Naive thymus-derived CD4-positive, alpha-beta T cell (primary cell): ENCODE data around the gene CAMK4. TPM values are rescaled to one million over a fixed set of nuclear protein-coding genes. Genes with fewer than 3 reads are reported as not detected.
"Not testable (repeated sequence)": the region's sequence is repeated elsewhere in the genome, so short reads cannot be mapped to it uniquely, and the experiment has no call there.

Experiments used
- ATAC-seq: fragments of 150-1000 bp; cut with Tn5 transposase; 2 replicates; pipeline ENCODE4 v1.10.0; 2021; ENCODE audit warnings: mild to moderate bottlenecking, moderate library complexity
- CTCF ChIA-PET: fragments of 350-600 bp; sonication (Branson Sonifier 250); formaldehyde crosslinking; loops from one replicate; lab custom pipeline; 2021; ENCODE audit warnings: antibody characterized with exemption; lab: Charles Lee
- POLR2A ChIA-PET: fragments of 350-600 bp; sonication (Branson Sonifier 250); formaldehyde crosslinking; loops from one replicate; lab custom pipeline; 2021; ENCODE audit warnings: antibody characterized with exemption, inconsistent platforms; lab: Charles Lee
- DNase-seq, 9 donors: peaks; one replicate each; pipeline versions ENCODE4 v3.0.0 to v3.0.0-alpha.2; 2020 to 2022; ENCODE audit warnings: mixed read lengths in 1 of 9
- H3K27ac ChIP-seq: one replicate; pipeline ENCODE4 v1.7.0; 2013; ENCODE audit warnings: mild to moderate bottlenecking, low read depth, low read length, moderate library complexity
- H3K27me3 ChIP-seq, 2 donors: one replicate each; pipeline ENCODE4 v1.7.0; 2013; ENCODE audit warnings: low read length in 2 of 2, mild to moderate bottlenecking in 2 of 2, moderate library complexity in 2 of 2; ENCODE audit not compliant: control insufficient read depth in 2 of 2, insufficient read depth in 2 of 2
- H3K36me3 ChIP-seq, 3 experiments: 1 replicate in 2 of 3; 2 replicates in 1 of 3; pipeline ENCODE4 v1.7.0; 2013; ENCODE audit warnings: low read length in 3 of 3, mild to moderate bottlenecking in 3 of 3, moderate library complexity in 1 of 3; ENCODE audit not compliant: insufficient read depth in 3 of 3, control insufficient read depth in 2 of 3
- H3K4me1 ChIP-seq, 2 donors: one replicate each; pipeline ENCODE4 v1.7.0; 2013; ENCODE audit warnings: low read length in 2 of 2, mild to moderate bottlenecking in 2 of 2, moderate library complexity in 1 of 2; ENCODE audit not compliant: control insufficient read depth in 2 of 2, insufficient read depth in 2 of 2
- H3K4me3 ChIP-seq: 2 replicates; pipeline ENCODE4 v1.7.0; 2013; ENCODE audit warnings: mild to moderate bottlenecking, low read length
- H3K9me3 ChIP-seq, 3 experiments: 1 replicate in 2 of 3; 2 replicates in 1 of 3; pipeline ENCODE4 v1.7.0; 2013; ENCODE audit warnings: low read length in 3 of 3; ENCODE audit not compliant: control insufficient read depth in 2 of 3
- H3K27ac Mint-ChIP-seq, 9 donors: one replicate each; pipeline ENCODE4 v1.8.0; 2020 to 2022; ENCODE audit warnings: mixed read lengths in 9 of 9, mild to moderate bottlenecking in 8 of 9, moderate library complexity in 5 of 9, inconsistent platforms in 2 of 9
- H3K27me3 Mint-ChIP-seq, 5 donors: one replicate each; pipeline ENCODE4 v1.8.0; 2021 to 2022; ENCODE audit warnings: mixed read lengths in 5 of 5, mild to moderate bottlenecking in 1 of 5
- H3K36me3 Mint-ChIP-seq, 5 donors: one replicate each; pipeline ENCODE4 v1.8.0; 2020 to 2022; ENCODE audit warnings: mixed read lengths in 5 of 5, mild to moderate bottlenecking in 3 of 5, inconsistent platforms in 1 of 5
- H3K4me1 Mint-ChIP-seq, 7 donors: one replicate each; pipeline ENCODE4 v1.8.0; 2020 to 2022; ENCODE audit warnings: mixed read lengths in 7 of 7, mild to moderate bottlenecking in 3 of 7, inconsistent platforms in 1 of 7
- H3K4me3 Mint-ChIP-seq, 10 donors: one replicate each; pipeline ENCODE4 v1.8.0; 2020 to 2022; ENCODE audit warnings: mild to moderate bottlenecking in 10 of 10, mixed read lengths in 10 of 10, moderate library complexity in 6 of 10, inconsistent platforms in 2 of 10
- H3K9me3 Mint-ChIP-seq, 11 donors: one replicate each; pipeline ENCODE4 v1.8.0; 2020 to 2022; ENCODE audit warnings: mixed read lengths in 11 of 11, mild to moderate bottlenecking in 4 of 11, inconsistent platforms in 1 of 11, moderate library complexity in 1 of 11
- intact Hi-C, 2 donors: fragments of 100-400 bp; cut with micrococcal nuclease; formaldehyde crosslinking; loops; one replicate each; pipeline ENCODE4 v1.15.1; 2023
- polyA plus RNA-seq, 2 donors: library from polyadenylated mRNA; unstranded; fragments of 300-500 nt; fragmentation: Illumina TruSeq; gene quantifications; one replicate each; pipeline ENCODE4 v1.2.3, GENCODE V29; 2021
- total RNA-seq, 6 experiments: library from RNA in 5 of 6; stranded (reverse) in 5 of 6; gene quantifications; 1 replicate in 5 of 6; 2 replicates in 1 of 6; pipeline ENCODE4 v1.2.3 and lab custom pipeline; 2021 to 2026

CAMK4 gene
- total and polyA plus RNA-seq, 7 experiments from 2014 or later = 118 to 366 (median 200) TPM

DNA sequence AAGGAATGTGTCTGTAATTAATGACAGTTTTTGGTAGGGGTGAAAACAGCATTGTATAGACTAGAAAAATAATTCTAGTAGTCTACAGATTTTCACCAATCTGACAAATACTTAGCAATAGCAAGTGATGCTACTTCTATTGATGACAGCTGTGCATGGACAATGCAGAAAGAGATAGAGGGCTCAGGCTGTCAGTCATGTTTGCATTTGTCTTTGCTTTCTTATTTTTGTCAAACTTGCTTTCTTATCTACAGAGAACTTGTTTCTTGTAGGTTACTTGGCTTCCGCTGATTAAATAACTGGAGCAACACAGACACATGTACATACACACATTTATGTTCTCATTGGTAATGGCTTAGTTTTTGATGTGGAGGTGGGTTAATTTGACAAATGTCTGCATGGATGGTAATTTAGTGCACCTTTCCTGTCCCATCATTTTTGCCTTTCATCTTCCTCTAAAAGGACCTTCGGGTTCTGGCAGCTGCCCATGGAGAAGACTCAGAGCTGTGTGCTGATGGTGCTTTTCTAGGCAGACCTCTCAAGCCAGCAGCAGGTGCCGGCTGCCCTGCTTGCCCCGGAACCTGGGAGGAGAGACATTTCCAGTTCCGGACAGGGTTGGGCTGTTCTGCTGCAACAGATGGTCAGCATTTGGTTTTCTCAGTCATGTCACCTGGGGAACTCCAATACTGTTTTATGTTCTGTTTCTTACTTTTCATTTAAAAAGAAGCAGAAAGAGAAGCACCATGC, 28.8 kb downstream of the CAMK4 start:
- Mint-ChIP-seq H3K27me3 (no peaks in the 10 kb centered on the region), H3K9me3 (peaks cover 0 to 11% (median 1%) of the 10 kb centered on the region in 11 donors), H3K27ac (peak overlapping the region; percentile 56 to 94 (median 87)), H3K4me3 (peak overlapping the region; percentile 64 to 91 (median 72)), H3K4me1 (peaks cover 12 to 84% (median 59%) of the 10 kb centered on the region in 7 donors), H3K36me3 (peaks cover 0 to 46% (median 14%) of the 10 kb centered on the region in 5 donors)
- no peaks in the 10 kb centered on the region for H3K27me3 ChIP-seq
- H3K4me1 ChIP-seq = peaks cover 43 to 72% of the 10 kb centered on the region in 2 donors
- CTCF ChIA-PET = interaction anchor here (0.8 to 2.4 kb wide), 6 partner anchors 12 to 36 kb away, joined by 3 to 8 read pairs (median 4); no protein-coding TSS in a partner anchor
- H3K36me3 ChIP-seq = no peaks in the 10 kb centered on the region
- DNase-seq (peak in 3 of 9 donors; percentile 26 to 47 (median 42)), ATAC-seq (peak; percentile 10)
- H3K4me3 ChIP-seq = no peak overlapping the region
- intact Hi-C loops = loop anchor here in 1 of 2 donors (1.0 kb wide), 2 partner anchors 20 to 29 kb away; partner anchors contain the start of gene CAMK4
- H3K27ac ChIP-seq = peak overlapping the region; percentile 76
- no peaks in the 10 kb centered on the region for H3K9me3 ChIP-seq
- POLR2A ChIA-PET = interaction anchor here (0.7 to 3.8 kb wide), 6 partner anchors 9 to 78 kb away, joined by 3 to 23 read pairs (median 8); partner anchors contain the start of gene CAMK4

DNA sequence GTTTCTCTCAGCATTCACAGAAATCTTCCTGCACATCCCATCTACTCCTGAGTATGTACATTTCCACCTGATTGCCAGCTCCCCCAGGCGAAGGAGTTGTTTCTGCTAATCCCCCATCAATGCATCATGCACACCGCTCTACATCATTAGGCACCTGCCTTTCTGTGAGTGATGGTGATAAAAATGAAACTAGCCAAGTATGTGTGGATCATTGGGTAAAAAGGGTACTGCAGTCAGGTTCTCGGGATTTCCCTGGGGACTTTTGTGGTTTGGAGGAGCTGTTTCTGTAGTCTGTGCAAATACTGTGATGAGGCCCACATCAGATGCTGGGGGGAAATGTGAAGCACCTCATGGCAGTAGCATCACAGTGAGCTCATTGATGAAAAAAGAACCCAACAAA, 30.4 kb downstream of the CAMK4 start:
- Mint-ChIP-seq H3K4me1 (peaks cover 0 to 78% (median 48%) of the 10 kb centered on the region in 7 donors), H3K27ac (peak overlapping the region; percentile 65 to 95 (median 85)), H3K9me3 (peaks cover 0 to 13% (median 1%) of the 10 kb centered on the region in 11 donors), H3K4me3 (peak overlapping the region; percentile 46 to 80 (median 70)), H3K27me3 (no peaks in the 10 kb centered on the region), H3K36me3 (peaks cover 0 to 53% (median 23%) of the 10 kb centered on the region in 5 donors)
- Histone ChIP-seq H3K4me1 (peaks cover 36 to 73% of the 10 kb centered on the region in 2 donors), H3K36me3 (no peaks in the 10 kb centered on the region), H3K9me3 (no peaks in the 10 kb centered on the region), H3K4me3 (no peak overlapping the region), H3K27me3 (no peaks in the 10 kb centered on the region), H3K27ac (peak overlapping the region; percentile 76)
- peak; percentile 93 for ATAC-seq
- DNase-seq = peak in 6 of 9 donors; percentile 36 to 90 (median 52)
- ChIA-PET POLR2A (interaction anchor here (0.6 to 3.8 kb wide), 4 partner anchors 17 to 31 kb away, joined by 3 to 23 read pairs (median 14); partner anchors contain the start of gene CAMK4), CTCF (interaction anchor here (0.5 to 2.4 kb wide), 5 partner anchors 14 to 1530 kb away, joined by 3 to 9 read pairs (median 6); partner anchors contain the start of gene CAMK4)
- intact Hi-C loops = loop anchor here (1.0 kb wide), 6 partner anchors 8 to 30 kb away; partner anchors contain the start of gene CAMK4 (in 1 of the 2)

DNA sequence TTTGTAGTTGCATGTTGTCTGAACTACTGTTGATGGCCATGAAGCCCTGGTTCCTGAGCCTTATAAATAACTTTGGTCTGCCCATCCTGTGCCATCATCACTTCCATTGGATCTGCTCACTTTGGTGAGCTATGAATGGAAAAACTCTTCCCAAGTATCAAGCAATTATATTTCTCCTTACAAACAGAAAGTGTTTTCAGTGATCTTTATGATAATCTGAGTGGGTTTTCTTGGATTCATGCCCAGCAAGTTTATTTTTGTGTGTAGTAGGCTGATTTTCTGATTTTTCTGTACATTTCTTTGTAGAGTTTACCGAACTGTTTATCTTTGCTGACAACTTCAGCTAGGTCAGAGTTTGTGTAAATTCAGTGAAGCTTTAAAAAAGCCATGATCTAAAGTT, 31.0 kb downstream of the CAMK4 start:
- H3K36me3 ChIP-seq = no peaks in the 10 kb centered on the region
- intact Hi-C loops = no loop called here
- POLR2A ChIA-PET = interaction anchor here (0.6 to 3.8 kb wide), 5 partner anchors 9 to 32 kb away, joined by 3 to 23 read pairs (median 8); partner anchors contain the start of gene CAMK4
- H3K4me3 ChIP-seq = no peak overlapping the region
- peaks cover 31 to 71% of the 10 kb centered on the region in 2 donors for H3K4me1 ChIP-seq
- no peaks in the 10 kb centered on the region for H3K9me3 ChIP-seq
- no peaks in the 10 kb centered on the region for H3K27me3 Mint-ChIP-seq
- ATAC-seq = no peak
- peaks cover 0 to 73% (median 45%) of the 10 kb centered on the region in 7 donors for H3K4me1 Mint-ChIP-seq
- peaks cover 0 to 53% (median 23%) of the 10 kb centered on the region in 5 donors for H3K36me3 Mint-ChIP-seq
- H3K4me3 Mint-ChIP-seq = peak overlapping the region; percentile 13 to 76 (median 66)
- DNase-seq = no peak
- peak overlapping the region; percentile 76 for H3K27ac ChIP-seq
- peak overlapping the region; percentile 65 to 95 (median 85) for H3K27ac Mint-ChIP-seq
- H3K27me3 ChIP-seq = no peaks in the 10 kb centered on the region
- H3K9me3 Mint-ChIP-seq = peaks cover 0 to 13% (median 1%) of the 10 kb centered on the region in 11 donors
- CTCF ChIA-PET = interaction anchor here (0.7 to 2.4 kb wide), 5 partner anchors 15 to 133 kb away, joined by 3 to 9 read pairs (median 6); partner anchors contain the start of gene CAMK4

DNA sequence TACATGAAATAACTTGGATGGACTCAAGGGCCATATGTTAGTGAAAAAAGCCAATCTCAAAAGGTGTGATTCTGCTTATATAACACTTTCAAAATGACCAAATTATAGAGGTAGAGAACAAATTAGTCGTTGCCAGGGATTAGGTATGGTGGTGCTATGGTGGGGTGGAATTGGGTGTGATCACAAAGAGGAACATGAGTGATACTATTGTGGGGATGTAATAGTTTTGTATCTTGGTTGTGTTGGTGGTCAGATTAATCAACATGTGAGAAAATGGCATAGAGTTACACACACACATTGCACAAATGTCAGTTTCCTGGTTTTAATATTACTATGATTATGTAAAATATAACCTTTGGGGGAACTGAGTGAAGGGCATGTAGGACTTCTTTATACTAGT, 31.9 kb downstream of the CAMK4 start:
- CTCF ChIA-PET = interaction anchor here (1.8 kb wide), 1 partner anchor 23 kb away, joined by 9 read pairs; no protein-coding TSS in a partner anchor
- no peaks in the 10 kb centered on the region for H3K36me3 ChIP-seq
- peaks cover 0 to 46% (median 23%) of the 10 kb centered on the region in 5 donors for H3K36me3 Mint-ChIP-seq
- H3K4me3 Mint-ChIP-seq = peak overlapping the region in 8 of 10 donors; percentile 19 to 73 (median 61)
- H3K27me3 Mint-ChIP-seq = no peaks in the 10 kb centered on the region
- H3K9me3 Mint-ChIP-seq = peaks cover 0 to 13% (median 1%) of the 10 kb centered on the region in 11 donors
- intact Hi-C loops = no loop called here
- H3K9me3 ChIP-seq = no peaks in the 10 kb centered on the region
- peaks cover 0 to 64% (median 36%) of the 10 kb centered on the region in 7 donors for H3K4me1 Mint-ChIP-seq
- H3K4me1 ChIP-seq = peaks cover 28 to 71% of the 10 kb centered on the region in 2 donors
- peak overlapping the region; percentile 76 for H3K27ac ChIP-seq
- no peak for ATAC-seq
- peak overlapping the region; percentile 11 to 86 (median 76) for H3K27ac Mint-ChIP-seq
- no peak overlapping the region for H3K4me3 ChIP-seq
- no peak for DNase-seq
- POLR2A ChIA-PET = interaction anchor here (0.8 to 1.9 kb wide), 3 partner anchors 10 to 33 kb away, joined by 3 to 8 read pairs (median 4); partner anchors contain the start of gene CAMK4
- no peaks in the 10 kb centered on the region for H3K27me3 ChIP-seq

DNA sequence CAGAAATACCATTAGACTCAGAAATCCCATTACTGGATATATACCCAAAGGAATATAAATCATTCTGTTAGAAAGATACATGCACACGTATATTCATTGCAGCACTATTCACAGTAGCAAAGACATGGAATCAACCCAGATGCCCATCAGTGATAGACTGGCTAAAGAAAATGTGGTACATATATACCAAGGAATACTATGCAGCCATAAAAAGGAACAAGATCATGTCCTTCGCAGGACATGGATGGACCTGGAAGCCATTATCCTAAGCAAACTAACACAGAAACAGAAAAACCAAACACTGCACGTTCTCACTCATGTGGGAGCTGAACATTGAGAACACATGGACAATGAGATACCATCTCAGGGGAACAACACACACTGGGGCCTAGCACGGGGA, 33.4 kb downstream of the CAMK4 start:
- H3K4me3 ChIP-seq, H3K27me3 Mint-ChIP-seq, intact Hi-C loops, CTCF ChIA-PET, H3K27me3 ChIP-seq, H3K9me3 ChIP-seq, H3K27ac ChIP-seq, ATAC-seq, H3K36me3 ChIP-seq, DNase-seq: not testable (repeated sequence)
- Mint-ChIP-seq H3K9me3 (peaks cover 0 to 13% (median 1%) of the 10 kb centered on the region in 11 donors), H3K4me3 (peak overlapping the region in 3 of 10 donors; percentile 18 to 25 (median 19)), H3K27ac (peak overlapping the region in 5 of 9 donors; percentile 32 to 85 (median 69)), H3K36me3 (peaks cover 0 to 37% (median 23%) of the 10 kb centered on the region in 5 donors), H3K4me1 (peaks cover 0 to 49% (median 25%) of the 10 kb centered on the region in 7 donors)
- peaks cover 25 to 72% of the 10 kb centered on the region in 2 donors for H3K4me1 ChIP-seq
- POLR2A ChIA-PET = interaction anchor here (0.7 to 1.7 kb wide), 4 partner anchors 10 to 31 kb away, joined by 3 to 4 read pairs (median 3); no protein-coding TSS in a partner anchor

DNA sequence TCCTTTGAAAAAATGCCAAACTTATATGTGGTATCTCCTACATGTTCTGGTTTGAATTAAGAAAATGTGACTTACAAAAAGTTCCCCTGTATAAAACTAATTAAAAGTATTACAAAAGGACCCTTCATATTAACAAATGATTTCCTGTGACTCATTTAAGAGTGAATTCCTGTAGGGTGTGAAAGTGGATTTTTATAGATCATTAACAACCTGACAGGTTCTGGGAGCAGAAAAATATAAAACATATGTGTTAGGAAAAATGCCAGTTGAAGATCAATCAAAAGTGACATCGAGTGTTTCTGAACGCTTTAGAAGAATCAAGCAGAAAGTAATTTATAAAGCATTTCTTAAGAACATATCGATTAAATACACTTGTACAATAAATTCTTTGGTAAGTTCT, 35.5 kb downstream of the CAMK4 start:
- intact Hi-C loops = loop anchor here in 1 of 2 donors (1.0 kb wide), 1 partner anchor 9 kb away; no protein-coding TSS in a partner anchor

More for the DNA sequence above, 35.5 kb downstream of the CAMK4 start:
- ChIA-PET CTCF (no interaction called here), POLR2A (interaction anchor here (1.0 kb wide), 1 partner anchor 29 kb away, joined by 4 read pairs; no protein-coding TSS in a partner anchor)
- no peak for ATAC-seq
- Histone ChIP-seq H3K36me3 (no peaks in the 10 kb centered on the region), H3K4me3 (no peak overlapping the region), H3K27ac (no peak overlapping the region), H3K9me3 (no peaks in the 10 kb centered on the region), H3K4me1 (peaks cover 16 to 60% of the 10 kb centered on the region in 2 donors), H3K27me3 (no peaks in the 10 kb centered on the region)
- Mint-ChIP-seq H3K36me3 (peaks cover under 1 to 51% (median 38%) of the 10 kb centered on the region in 5 donors), H3K9me3 (peaks cover 0 to 19% (median 4%) of the 10 kb centered on the region in 11 donors), H3K27me3 (no peaks in the 10 kb centered on the region), H3K4me3 (peak overlapping the region in 1 of 10 donors; percentile 9), H3K4me1 (peaks cover 0 to 46% (median 23%) of the 10 kb centered on the region in 7 donors), H3K27ac (peak overlapping the region in 4 of 9 donors; percentile 3 to 87 (median 24))
- DNase-seq = no peak
